GM23338 (cell line): ENCODE measurements around the gene UVRAG. TPM values are rescaled to one million over a fixed set of nuclear protein-coding genes. Genes with fewer than 3 reads are reported as not detected.

Experiments
- ATAC-seq: fragments of 200-7000 bp; cut with Tn5 transposase; 3 replicates; pipeline ENCODE4 v1.9.1; 2020
- DNase-seq: peaks from one replicate; pipeline ENCODE4 v3.0.0-alpha.2; 2015; ENCODE audit warnings: low spot score
- H2AFZ ChIP-seq: fragments of 200-600 bp; sonication (generic); 2 replicates; pipeline ENCODE4 v1.8.0; 2016; ENCODE audit warnings: antibody characterized with exemption, mild to moderate bottlenecking, moderate library complexity
- H3F3A ChIP-seq: fragments of 200-600 bp; sonication (generic); replicated peaks from 2 replicates; pipeline ENCODE4 v1.8.0; 2017; ENCODE audit warnings: antibody characterized with exemption, mixed run types, low read depth
- H3K27ac ChIP-seq: fragments of 200-600 bp; sonication (generic); 2 replicates; pipeline ENCODE4 v1.6.1; 2016; ENCODE audit warnings: low read depth
- H3K27me3 ChIP-seq: fragments of 200-600 bp; sonication (generic); 2 replicates; pipeline ENCODE4 v1.8.0; 2016; ENCODE audit warnings: mild to moderate bottlenecking, mixed run types, moderate library complexity; ENCODE audit not compliant: insufficient read depth
- H3K36me3 ChIP-seq: fragments of 200-600 bp; sonication (generic); 2 replicates; pipeline ENCODE4 v1.8.0; 2016; ENCODE audit warnings: mild to moderate bottlenecking; ENCODE audit not compliant: insufficient read depth
- H3K4me1 ChIP-seq: fragments of 200-600 bp; sonication (generic); 2 replicates; pipeline ENCODE4 v1.8.0; 2016; ENCODE audit warnings: mild to moderate bottlenecking, moderate library complexity; ENCODE audit not compliant: insufficient read depth
- H3K4me2 ChIP-seq: fragments of 200-600 bp; sonication (generic); 2 replicates; pipeline ENCODE4 v1.7.1; 2017; ENCODE audit warnings: mixed run types
- H3K4me3 ChIP-seq: fragments of 200-600 bp; sonication (generic); 2 replicates; pipeline ENCODE4 v1.6.1; 2016; ENCODE audit warnings: mixed run types
- H3K79me2 ChIP-seq: fragments of 200-600 bp; sonication (generic); replicated peaks from 2 replicates; pipeline ENCODE4 v1.8.0; 2017; ENCODE audit warnings: mild to moderate bottlenecking; ENCODE audit not compliant: insufficient read depth
- H3K9me2 ChIP-seq: fragments of 200-600 bp; sonication (generic); 2 replicates; pipeline ENCODE4 v1.8.0; 2017; ENCODE audit not compliant: insufficient read depth
- H4K20me1 ChIP-seq: fragments of 200-600 bp; sonication (generic); replicated peaks from 2 replicates; pipeline ENCODE4 v1.8.0; 2017; ENCODE audit warnings: mild to moderate bottlenecking; ENCODE audit not compliant: insufficient read depth
- H3K27ac Mint-ChIP-seq: 2 replicates; pipeline ENCODE4 v1.8.0; 2020; ENCODE audit warnings: inconsistent platforms, mild to moderate bottlenecking, moderate library complexity, mixed read lengths
- H3K27me3 Mint-ChIP-seq: 3 replicates; pipeline ENCODE4 v1.8.0; 2022; ENCODE audit warnings: low read depth, mild to moderate bottlenecking, moderate library complexity, mixed read lengths, inconsistent platforms; ENCODE audit not compliant: insufficient read depth, poor library complexity
- H3K36me3 Mint-ChIP-seq: 3 replicates; pipeline ENCODE4 v1.8.0; 2021; ENCODE audit warnings: low read depth, mild to moderate bottlenecking, inconsistent platforms, moderate library complexity, mixed read lengths
- H3K4me1 Mint-ChIP-seq: 3 replicates; pipeline ENCODE4 v1.8.0; 2020; ENCODE audit warnings: mild to moderate bottlenecking, inconsistent platforms, mixed read lengths
- H3K4me3 Mint-ChIP-seq: 3 replicates; pipeline ENCODE4 v1.8.0; 2021; ENCODE audit warnings: moderate library complexity, mild to moderate bottlenecking, inconsistent platforms, mixed read lengths
- H3K9me3 Mint-ChIP-seq: 3 replicates; pipeline ENCODE4 v1.8.0; 2020; ENCODE audit warnings: moderate library complexity, mild to moderate bottlenecking, inconsistent platforms, mixed read lengths
- ETS1 ChIP-seq: IDR thresholded peaks from 2 replicates; pipeline ENCODE4 v1.6.1; 2016; ENCODE audit warnings: antibody characterized with exemption
- NANOG ChIP-seq: IDR thresholded peaks from 2 replicates; pipeline ENCODE4 v1.6.1; 2016; ENCODE audit warnings: antibody characterized with exemption, borderline replicate concordance
- REST ChIP-seq: IDR thresholded peaks from one replicate; pipeline ENCODE4 v1.6.1; 2018; ENCODE audit warnings: antibody characterized with exemption; ENCODE audit not compliant: unreplicated experiment
- ZNF331 ChIP-seq: fragments of 250-450 bp; sonication (Bioruptor Pico); IDR thresholded peaks from 2 replicates; pipeline ENCODE4 v1.5.0; 2020; ENCODE audit warnings: low read depth, mild to moderate bottlenecking, moderate library complexity
- ZNF462 ChIP-seq: fragments of 250-450 bp; sonication (Bioruptor Pico); IDR thresholded peaks from 2 replicates; pipeline ENCODE4 v1.5.0; 2020; ENCODE audit warnings: mild to moderate bottlenecking, moderate library complexity
- polyA plus RNA-seq: library from polyadenylated mRNA; unstranded; fragments of >200 nt; fragmentation: Nextera tagmentation; extraction: Ambion mirVana; gene quantifications from 2 replicates; pipeline ENCODE4 v1.2.1, GENCODE V29; 2016
- small RNA-seq: library from RNA; depleted of rRNA; stranded (forward); fragments of <200 nt; gene quantifications from one replicate; pipeline ENCODE3, GENCODE V24; 2014; ENCODE audit warnings: low replicate concordance
- total RNA-seq: library from RNA; depleted of rRNA; stranded (reverse); fragments of >200 nt; shearing (Covaris generic); gene quantifications from 2 replicates; pipeline ENCODE4 v1.2.3, GENCODE V29; 2014; rRNA removed

The UVRAG gene
- total and polyA plus RNA-seq, 2 experiments from 2014 or later = 15.3 to 17.4 TPM

- TF ChIP-seq ZNF462 (no peak), ETS1 (no peak), REST (no peak), ZNF331 (CRISPR knock-in tag) (no peak), NANOG (no peak)
- H3K27ac Mint-ChIP-seq = no peak overlapping the region
- H3K36me3 ChIP-seq = no peaks in the 10 kb centered on the region
- peak overlapping the region; percentile 78; the same call in 1 of the 2 replicates for H2AFZ ChIP-seq
- H3K27ac ChIP-seq = no peak overlapping the region
- no peak for DNase-seq
- H4K20me1 ChIP-seq = no peaks in the 10 kb centered on the region
- H3K4me3 ChIP-seq = no peak overlapping the region
- no peak for ATAC-seq
- no peaks in the 10 kb centered on the region for H3K27me3 ChIP-seq
- no peaks in the 10 kb centered on the region for H3K36me3 Mint-ChIP-seq
- no peak overlapping the region for H3K4me2 ChIP-seq
- no peaks in the 10 kb centered on the region for H3K79me2 ChIP-seq
- H3K4me1 Mint-ChIP-seq = peaks cover 4% of the 10 kb centered on the region; the same call in 2 of the 3 replicates
- 0 out of 2 replicates have a peak, but pooled peaks cover 3% of the 10 kb centered on the region for H3K4me1 ChIP-seq
- H3K9me3 Mint-ChIP-seq = no peaks in the 10 kb centered on the region
- H3K4me3 Mint-ChIP-seq = no peak overlapping the region
- H3F3A ChIP-seq = no peaks in the 10 kb centered on the region
- peaks cover 6% of the 10 kb centered on the region for H3K27me3 Mint-ChIP-seq
- H3K9me2 ChIP-seq = no peaks in the 10 kb centered on the region
These were observed 375.4 kb downstream of the UVRAG start for GRCh38 chr11:76190376-76190775.

Small RNA genes within 50 kb of the gene (small RNA-seq; reads per million reads assigned to genes)
- gene RF00019 (not detected), gene RNA5SP344 (not detected)

Other genes starting within 250 kb of the UVRAG start
- 0.50 and 1.2 TPM in 2 replicates for gene MAP6, start 146.2 kb upstream of the UVRAG start, total RNA-seq
- gene MAP6, start 146.2 kb upstream of the UVRAG start, polyA plus RNA-seq = 0.16 and 0.31 TPM in 2 replicates
- gene MOGAT2, start 97.4 kb upstream of the UVRAG start, total RNA-seq = not detected in 2 replicates
- gene MOGAT2, start 97.4 kb upstream of the UVRAG start, polyA plus RNA-seq = not detected in 2 replicates
- gene DGAT2, start 46.4 kb upstream of the UVRAG start, total RNA-seq = 1.6 and 2.6 TPM in 2 replicates
- gene DGAT2, start 46.4 kb upstream of the UVRAG start, polyA plus RNA-seq = 1.9 TPM in 2 replicates